Measurements from ENCODE around the gene RAB33B.

The RAB33B gene

GRCh38 chr4:139501117-139501516 lies 47.2 kb downstream of the RAB33B start:
- TF ChIP-seq USF1 (IDR thresholded peaks at IDR 0.05) (no peak), TAF1 (IDR thresholded peaks at IDR 0.05; ENCODE audit: low read depth) (no peak), NFIC (IDR thresholded peaks at IDR 0.05) (no peak)

- TF ChIP-seq CREB1 (IDR thresholded peaks at IDR 0.05; ENCODE audit: low read depth), result no peak
- no peak for TF ChIP-seq TAF1 (IDR thresholded peaks at IDR 0.05; ENCODE audit: low read depth)
- no peak for TF ChIP-seq ZBTB7A (IDR thresholded peaks at IDR 0.05; ENCODE audit: low read depth)
- TF ChIP-seq EP300 (IDR thresholded peaks at IDR 0.05; ENCODE audit: borderline replicate concordance), result no peak
- TF ChIP-seq TCF12 (IDR thresholded peaks at IDR 0.05; ENCODE audit: low read depth), result no peak
- TF ChIP-seq TEAD4 (IDR thresholded peaks at IDR 0.05), result no peak
- TF ChIP-seq CEBPB (IDR thresholded peaks at IDR 0.05), result no peak
- no peak for TF ChIP-seq YY1 (IDR thresholded peaks at IDR 0.05; ENCODE audit: low read depth)
- no peak for TF ChIP-seq REST (IDR thresholded peaks at IDR 0.05; ENCODE audit: low read depth)
- TF ChIP-seq RAD21 (IDR thresholded peaks at IDR 0.05; ENCODE audit: low read depth), result no peak
- TF ChIP-seq NFIC (IDR thresholded peaks at IDR 0.05), result no peak
- no peak for TF ChIP-seq FOXM1 (IDR thresholded peaks at IDR 0.05; ENCODE audit: borderline replicate concordance, low read depth)
- TF ChIP-seq MAX (IDR thresholded peaks at IDR 0.05), result no peak
- no peak for TF ChIP-seq USF1 (IDR thresholded peaks at IDR 0.05)
- TF ChIP-seq EGR1 (IDR thresholded peaks at IDR 0.05), result no peak
Measured at GRCh38 chr4:139501527-139501926, 47.6 kb downstream of the RAB33B start.

GRCh38 chr4:139501927-139502899 lies 48.3 kb downstream of the RAB33B start:
- TF ChIP-seq MAX (IDR thresholded peaks at IDR 0.05), result no peak
- no peak for TF ChIP-seq YY1 (IDR thresholded peaks at IDR 0.05; ENCODE audit: low read depth)
- TF ChIP-seq CREB1 (IDR thresholded peaks at IDR 0.05; ENCODE audit: low read depth), result no peak
- TF ChIP-seq NFIC (IDR thresholded peaks at IDR 0.05), result no peak
- no peak for TF ChIP-seq EGR1 (IDR thresholded peaks at IDR 0.05)
- TF ChIP-seq ZBTB7A (IDR thresholded peaks at IDR 0.05; ENCODE audit: low read depth), result no peak
- no peak for TF ChIP-seq TCF12 (IDR thresholded peaks at IDR 0.05; ENCODE audit: low read depth)
- TF ChIP-seq TEAD4 (IDR thresholded peaks at IDR 0.05), result no peak

GRCh38 chr4:139503622-139504166 lies 49.8 kb downstream of the RAB33B start:
- TF ChIP-seq NFIC (IDR thresholded peaks at IDR 0.05), result no peak
- no peak for TF ChIP-seq RAD21 (IDR thresholded peaks at IDR 0.05; ENCODE audit: low read depth)
- no peak for TF ChIP-seq EP300 (IDR thresholded peaks at IDR 0.05; ENCODE audit: borderline replicate concordance)
- no peak for TF ChIP-seq EGR1 (IDR thresholded peaks at IDR 0.05)
- TF ChIP-seq USF1 (IDR thresholded peaks at IDR 0.05), result no peak
- TF ChIP-seq TAF1 (IDR thresholded peaks at IDR 0.05; ENCODE audit: low read depth), result no peak
- TF ChIP-seq ZBTB7A (IDR thresholded peaks at IDR 0.05; ENCODE audit: low read depth), result no peak
- no peak for TF ChIP-seq CEBPB (IDR thresholded peaks at IDR 0.05)
- TF ChIP-seq CREB1 (IDR thresholded peaks at IDR 0.05; ENCODE audit: low read depth), result no peak
- TF ChIP-seq MAX (IDR thresholded peaks at IDR 0.05), result no peak
- TF ChIP-seq TEAD4 (IDR thresholded peaks at IDR 0.05), result no peak
- no peak for TF ChIP-seq FOXM1 (IDR thresholded peaks at IDR 0.05; ENCODE audit: borderline replicate concordance, low read depth)
- TF ChIP-seq REST (IDR thresholded peaks at IDR 0.05; ENCODE audit: low read depth), result no peak
- TF ChIP-seq YY1 (IDR thresholded peaks at IDR 0.05; ENCODE audit: low read depth), result no peak
- no peak for TF ChIP-seq TCF12 (IDR thresholded peaks at IDR 0.05; ENCODE audit: low read depth)

GRCh38 chr4:139506774-139507173 lies 52.9 kb downstream of the RAB33B start:
- TF ChIP-seq REST (IDR thresholded peaks at IDR 0.05; ENCODE audit: low read depth), result no peak
- no peak for TF ChIP-seq MAX (IDR thresholded peaks at IDR 0.05)
- no peak for TF ChIP-seq NFIC (IDR thresholded peaks at IDR 0.05)
- TF ChIP-seq TAF1 (IDR thresholded peaks at IDR 0.05; ENCODE audit: low read depth), result no peak
- no peak for TF ChIP-seq TEAD4 (IDR thresholded peaks at IDR 0.05)
- no peak for TF ChIP-seq YY1 (IDR thresholded peaks at IDR 0.05; ENCODE audit: low read depth)
- no peak for TF ChIP-seq FOXM1 (IDR thresholded peaks at IDR 0.05; ENCODE audit: borderline replicate concordance, low read depth)
- TF ChIP-seq CREB1 (IDR thresholded peaks at IDR 0.05; ENCODE audit: low read depth), result no peak
- TF ChIP-seq TCF12 (IDR thresholded peaks at IDR 0.05; ENCODE audit: low read depth), result no peak
- no peak for TF ChIP-seq EGR1 (IDR thresholded peaks at IDR 0.05)
- no peak for TF ChIP-seq ZBTB7A (IDR thresholded peaks at IDR 0.05; ENCODE audit: low read depth)
- no peak for TF ChIP-seq USF1 (IDR thresholded peaks at IDR 0.05)
- TF ChIP-seq EP300 (IDR thresholded peaks at IDR 0.05; ENCODE audit: borderline replicate concordance), result no peak
- TF ChIP-seq RAD21 (IDR thresholded peaks at IDR 0.05; ENCODE audit: low read depth), result no peak
- TF ChIP-seq CEBPB (IDR thresholded peaks at IDR 0.05), result no peak
